ENCODE measurements around the gene DRC1. TPM values are rescaled to one million over a fixed set of nuclear protein-coding genes. Genes with fewer than 3 reads are reported as not detected.

DRC1 gene
- polyA plus RNA-seq, 1 donor from 2014 or later, result 0.16 TPM

DNA sequence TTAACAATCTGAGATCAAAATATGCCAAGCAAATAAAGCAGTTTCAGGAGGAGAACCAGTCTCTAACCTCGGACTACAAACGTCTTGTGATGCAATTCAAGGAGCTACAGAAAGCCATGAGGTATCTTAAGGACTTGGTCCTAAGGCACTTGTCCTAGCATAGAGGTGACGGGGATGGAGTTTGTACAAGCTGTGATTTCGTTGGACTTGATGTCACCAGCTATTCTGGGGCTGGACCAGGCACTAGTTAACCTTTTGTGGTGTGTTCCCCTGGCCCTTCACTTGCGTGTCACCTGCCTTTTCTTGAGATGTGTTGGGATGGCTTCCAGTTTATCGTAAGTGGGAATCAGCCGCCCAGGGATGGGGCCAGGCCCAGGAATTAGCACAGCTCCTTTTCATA is 42.5 kb downstream of the DRC1 start:
- Histone ChIP-seq H3K36me3 (ENCODE audit: insufficient read depth, low read length) (no peaks in the 10 kb centered on the region), H3K4me3 (ENCODE audit: low read length) (no peak overlapping the region), H3F3A (ENCODE audit: insufficient read depth, low read length, poor library complexity, severe bottlenecking) (no peaks in the 10 kb centered on the region), H3K9ac (ENCODE audit: low read length) (no peak overlapping the region), H4K20me1 (ENCODE audit: insufficient read depth) (no peaks in the 10 kb centered on the region), H3K79me2 (replicated peaks; ENCODE audit: insufficient read depth, low read length) (no peaks in the 10 kb centered on the region), H3K4me2 (ENCODE audit: low read length) (no peak overlapping the region), H2AFZ (ENCODE audit: low read depth, low read length) (no peak overlapping the region), H3K9me3 (ENCODE audit: low read length) (no peaks in the 10 kb centered on the region), H3K9me2 (ENCODE audit: insufficient read depth, low read length) (no peaks in the 10 kb centered on the region), H3K27ac (ENCODE audit: low read length) (no peak overlapping the region), H3K27me3 (ENCODE audit: insufficient read depth, low read depth, low read length) (no peaks in the 10 kb centered on the region)
- TF ChIP-seq RAD21 (conservative IDR thresholded peaks at IDR 0.05) (no peak), EP300 (conservative IDR thresholded peaks at IDR 0.05; ENCODE audit: poor library complexity, severe bottlenecking) (no peak), POLR2AphosphoS5 (IDR thresholded peaks at IDR 0.05) (no peak), TAF1 (IDR thresholded peaks at IDR 0.05; ENCODE audit: low read depth) (no peak), CTCF (IDR thresholded peaks at IDR 0.05; ENCODE audit: poor library complexity, severe bottlenecking) (no peak), EZH2 (IDR thresholded peaks at IDR 0.05; ENCODE audit: borderline replicate concordance, insufficient read depth, low read length, poor library complexity, severe bottlenecking) (no peak), SMC3 (conservative IDR thresholded peaks at IDR 0.05; ENCODE audit: poor library complexity) (no peak), MXI1 (conservative IDR thresholded peaks at IDR 0.05; ENCODE audit: poor library complexity, severe bottlenecking) (no peak)
- TF ChIP-seq, protein P1, sequence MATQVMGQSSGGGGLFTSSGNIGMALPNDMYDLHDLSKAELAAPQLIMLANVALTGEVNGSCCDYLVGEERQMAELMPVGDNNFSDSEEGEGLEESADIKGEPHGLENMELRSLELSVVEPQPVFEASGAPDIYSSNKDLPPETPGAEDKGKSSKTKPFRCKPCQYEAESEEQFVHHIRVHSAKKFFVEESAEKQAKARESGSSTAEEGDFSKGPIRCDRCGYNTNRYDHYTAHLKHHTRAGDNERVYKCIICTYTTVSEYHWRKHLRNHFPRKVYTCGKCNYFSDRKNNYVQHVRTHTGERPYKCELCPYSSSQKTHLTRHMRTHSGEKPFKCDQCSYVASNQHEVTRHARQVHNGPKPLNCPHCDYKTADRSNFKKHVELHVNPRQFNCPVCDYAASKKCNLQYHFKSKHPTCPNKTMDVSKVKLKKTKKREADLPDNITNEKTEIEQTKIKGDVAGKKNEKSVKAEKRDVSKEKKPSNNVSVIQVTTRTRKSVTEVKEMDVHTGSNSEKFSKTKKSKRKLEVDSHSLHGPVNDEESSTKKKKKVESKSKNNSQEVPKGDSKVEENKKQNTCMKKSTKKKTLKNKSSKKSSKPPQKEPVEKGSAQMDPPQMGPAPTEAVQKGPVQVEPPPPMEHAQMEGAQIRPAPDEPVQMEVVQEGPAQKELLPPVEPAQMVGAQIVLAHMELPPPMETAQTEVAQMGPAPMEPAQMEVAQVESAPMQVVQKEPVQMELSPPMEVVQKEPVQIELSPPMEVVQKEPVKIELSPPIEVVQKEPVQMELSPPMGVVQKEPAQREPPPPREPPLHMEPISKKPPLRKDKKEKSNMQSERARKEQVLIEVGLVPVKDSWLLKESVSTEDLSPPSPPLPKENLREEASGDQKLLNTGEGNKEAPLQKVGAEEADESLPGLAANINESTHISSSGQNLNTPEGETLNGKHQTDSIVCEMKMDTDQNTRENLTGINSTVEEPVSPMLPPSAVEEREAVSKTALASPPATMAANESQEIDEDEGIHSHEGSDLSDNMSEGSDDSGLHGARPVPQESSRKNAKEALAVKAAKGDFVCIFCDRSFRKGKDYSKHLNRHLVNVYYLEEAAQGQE (IDR thresholded peaks at IDR 0.05; ENCODE audit: borderline replicate concordance), result no peak

GRCh38 chr2:26448651-26449050 is 46.9 kb downstream of the DRC1 start:
- no peaks in the 10 kb centered on the region for H3K9me2 ChIP-seq (ENCODE audit: insufficient read depth, low read length)
- no peak overlapping the region for H2AFZ ChIP-seq (ENCODE audit: low read depth, low read length)
- H3K9me3 ChIP-seq (ENCODE audit: low read length), result no peaks in the 10 kb centered on the region
- no peaks in the 10 kb centered on the region for H3K36me3 ChIP-seq (ENCODE audit: insufficient read depth, low read length)
- H3F3A ChIP-seq (ENCODE audit: insufficient read depth, low read length, poor library complexity, severe bottlenecking), result no peaks in the 10 kb centered on the region
- no peaks in the 10 kb centered on the region for H4K20me1 ChIP-seq (ENCODE audit: insufficient read depth)
- no peak overlapping the region for H3K4me2 ChIP-seq (ENCODE audit: low read length)
- H3K9ac ChIP-seq (ENCODE audit: low read length), result no peak overlapping the region
- no peaks in the 10 kb centered on the region for H3K79me2 ChIP-seq (replicated peaks; ENCODE audit: insufficient read depth, low read length)
- no peak overlapping the region for H3K27ac ChIP-seq (ENCODE audit: low read length)
- H3K27me3 ChIP-seq (ENCODE audit: insufficient read depth, low read depth, low read length), result no peaks in the 10 kb centered on the region
- no peak overlapping the region for H3K4me3 ChIP-seq (ENCODE audit: low read length)
- no peak for TF ChIP-seq MXI1 (conservative IDR thresholded peaks at IDR 0.05; ENCODE audit: poor library complexity, severe bottlenecking)
- no peak for TF ChIP-seq POLR2AphosphoS5 (IDR thresholded peaks at IDR 0.05)
- TF ChIP-seq SMC3 (conservative IDR thresholded peaks at IDR 0.05; ENCODE audit: poor library complexity), result no peak
- no peak for TF ChIP-seq CTCF (IDR thresholded peaks at IDR 0.05; ENCODE audit: poor library complexity, severe bottlenecking)
- no peak for TF ChIP-seq EP300 (conservative IDR thresholded peaks at IDR 0.05; ENCODE audit: poor library complexity, severe bottlenecking)
- no peak for TF ChIP-seq RAD21 (conservative IDR thresholded peaks at IDR 0.05)
- TF ChIP-seq, protein P1 (IDR thresholded peaks at IDR 0.05; ENCODE audit: borderline replicate concordance), result no peak
- no peak for TF ChIP-seq EZH2 (IDR thresholded peaks at IDR 0.05; ENCODE audit: borderline replicate concordance, insufficient read depth, low read length, poor library complexity, severe bottlenecking)
- no peak for TF ChIP-seq TAF1 (IDR thresholded peaks at IDR 0.05; ENCODE audit: low read depth)

All from neural cell (in vitro differentiated cells).